SKM-1 (cell line): ENCODE measurements around the gene STMND1.

Source experiments
- DNase-seq: peaks from one replicate; lab custom pipeline; 2025; ENCODE audit not compliant: unreplicated experiment; lab: John Stamatoyannopoulos, UW

Gene STMND1

GRCh38 chr6:17097982-17098381 is 3.9 kb upstream of the STMND1 start:
- no peak for DNase-seq

GRCh38 chr6:17098538-17098937 is 3.3 kb upstream of the STMND1 start:
- no peak for DNase-seq

GRCh38 chr6:17099401-17100059 is 2.3 kb upstream of the STMND1 start:
- no peak for DNase-seq

- DNase-seq = no peak
Measured at GRCh38 chr6:17100806-17101205, 1.0 kb upstream of the STMND1 start.

- DNase-seq = no peak
Measured at GRCh38 chr6:17102258-17102870, 514 bp downstream of the STMND1 start.

- DNase-seq = no peak
Measured at GRCh38 chr6:17103715-17104114, 1.9 kb downstream of the STMND1 start.

- no peak for DNase-seq
Measured at GRCh38 chr6:17107863-17108262, 6.0 kb downstream of the STMND1 start.

- DNase-seq = no peak
Measured at GRCh38 chr6:17115251-17116116, 13.6 kb downstream of the STMND1 start.

- no peak for DNase-seq
Measured at GRCh38 chr6:17116117-17116440, 14.2 kb downstream of the STMND1 start.

GRCh38 chr6:17120019-17120418 is 18.2 kb downstream of the STMND1 start:
- no peak for DNase-seq

GRCh38 chr6:17125407-17125806 is 23.6 kb downstream of the STMND1 start:
- no peak for DNase-seq

- no peak for DNase-seq
Measured at GRCh38 chr6:17130786-17131185, 28.9 kb downstream of the STMND1 start.

GRCh38 chr6:17132967-17133366 is 31.1 kb downstream of the STMND1 start:
- DNase-seq = no peak

- DNase-seq = no peak
Measured at GRCh38 chr6:17138033-17138432, 36.2 kb downstream of the STMND1 start.

- no peak for DNase-seq
Measured at GRCh38 chr6:17144016-17144415, 42.2 kb downstream of the STMND1 start.

- no peak for DNase-seq
Measured at GRCh38 chr6:17149571-17149970, 47.7 kb downstream of the STMND1 start.

GRCh38 chr6:17150096-17150495 is 48.2 kb downstream of the STMND1 start:
- DNase-seq = no peak

GRCh38 chr6:17151888-17152287 is 50.0 kb downstream of the STMND1 start:
- no peak for DNase-seq

- no peak for DNase-seq
Measured at GRCh38 chr6:17152703-17153102, 50.9 kb downstream of the STMND1 start.

- peak; percentile 19 for DNase-seq
Measured at GRCh38 chr6:17156112-17156921, 54.5 kb downstream of the STMND1 start.

GRCh38 chr6:17156966-17157365 is 55.1 kb downstream of the STMND1 start:
- no peak for DNase-seq
